HG02798 (cell line): Measurements from ENCODE around the gene SAA1.
A peak's percentile ranks its signal among the peaks of the same experiment; 100 is the strongest.
"Not testable (repeated sequence)": the region's sequence is repeated elsewhere in the genome, so short reads cannot be mapped to it uniquely, and the experiment has no call there.

Source experiments
- ATAC-seq: cut with Tn5 transposase; IDR thresholded peaks from one replicate; pipeline ENCODE4 v1.9.1; 2021; ENCODE audit warnings: mild to moderate bottlenecking; ENCODE audit not compliant: unreplicated experiment, poor library complexity

The SAA1 gene

GRCh38 chr11:18254781-18255361 lies 11.2 kb upstream of the SAA1 start:
- no peak for ATAC-seq

- no peak for ATAC-seq
These were observed 6.8 kb upstream of the SAA1 start for GRCh38 chr11:18259259-18259658.

- no peak for ATAC-seq
These were observed 4.3 kb upstream of the SAA1 start for GRCh38 chr11:18261721-18262120.

- not testable (repeated sequence) for ATAC-seq
These were observed 3.2 kb upstream of the SAA1 start for GRCh38 chr11:18262681-18263350.

GRCh38 chr11:18264035-18264434 lies 2.0 kb upstream of the SAA1 start:
- ATAC-seq = no peak

GRCh38 chr11:18264677-18265555 lies 1.1 kb upstream of the SAA1 start:
- ATAC-seq = no peak

GRCh38 chr11:18267335-18268133 lies 1.5 kb downstream of the SAA1 start:
- peak; percentile 66 for ATAC-seq

GRCh38 chr11:18269252-18269651 lies 3.2 kb downstream of the SAA1 start:
- not testable (repeated sequence) for ATAC-seq

GRCh38 chr11:18270102-18270501 lies 4.0 kb downstream of the SAA1 start:
- no peak for ATAC-seq

- ATAC-seq = no peak
These were observed 5.1 kb downstream of the SAA1 start for GRCh38 chr11:18271206-18271605.

- no peak for ATAC-seq
These were observed 11.7 kb downstream of the SAA1 start for GRCh38 chr11:18277565-18278271.

GRCh38 chr11:18280438-18281045 lies 14.5 kb downstream of the SAA1 start:
- peak; percentile 92 for ATAC-seq

- no peak for ATAC-seq
These were observed 16.6 kb downstream of the SAA1 start for GRCh38 chr11:18282626-18283025.

- no peak for ATAC-seq
These were observed 19.8 kb downstream of the SAA1 start for GRCh38 chr11:18285841-18286240.

- no peak for ATAC-seq
These were observed 22.8 kb downstream of the SAA1 start for GRCh38 chr11:18288911-18289310.

- no peak for ATAC-seq
These were observed 28.8 kb downstream of the SAA1 start for GRCh38 chr11:18294862-18295261.

- ATAC-seq = no peak
These were observed 29.3 kb downstream of the SAA1 start for GRCh38 chr11:18295316-18295715.

- no peak for ATAC-seq
These were observed 33.7 kb downstream of the SAA1 start for GRCh38 chr11:18299721-18300120.

GRCh38 chr11:18304745-18305144 lies 38.7 kb downstream of the SAA1 start:
- no peak for ATAC-seq
